HEK293 (cell line): Measurements from ENCODE around the gene APOE.

Experiments used
- CTCF ChIP-seq: fragments of 450-650 bp; formaldehyde crosslinking; IDR thresholded peaks from 2 replicates; pipeline ENCODE4 v1.5.1; 2016; ENCODE audit warnings: missing biosample characterization, missing genetic modification characterization
- TCF7L2 ChIP-seq: IDR thresholded peaks from 2 replicates; pipeline ENCODE4 v1.6.1; 2011; ENCODE audit warnings: low read depth, mild to moderate bottlenecking, inconsistent platforms, low read length, moderate library complexity, borderline replicate concordance
- ZBTB7A ChIP-seq: fragments of 450-650 bp; formaldehyde crosslinking; IDR thresholded peaks from 2 replicates; pipeline ENCODE4 v1.5.1; 2016; ENCODE audit warnings: low read depth, missing biosample characterization, missing genetic modification characterization
- ZNF112 ChIP-seq: fragments of 450-650 bp; formaldehyde crosslinking; IDR thresholded peaks from 2 replicates; pipeline ENCODE4 v1.5.0; 2017; ENCODE audit warnings: missing biosample characterization, missing genetic modification characterization
- ZNF133 ChIP-seq: fragments of 450-650 bp; formaldehyde crosslinking; IDR thresholded peaks from 2 replicates; pipeline ENCODE4 v1.5.1; 2016; ENCODE audit warnings: missing biosample characterization, missing genetic modification characterization
- ZNF148 ChIP-seq: fragments of 450-650 bp; formaldehyde crosslinking; IDR thresholded peaks from 2 replicates; pipeline ENCODE4 v1.5.0; 2017; ENCODE audit warnings: missing biosample characterization, missing genetic modification characterization, borderline replicate concordance
- ZNF175 ChIP-seq: fragments of 450-650 bp; formaldehyde crosslinking; IDR thresholded peaks from 2 replicates; pipeline ENCODE4 v1.5.1; 2016; ENCODE audit warnings: missing biosample characterization, missing genetic modification characterization
- ZNF24 ChIP-seq: fragments of 450-650 bp; formaldehyde crosslinking; IDR thresholded peaks from 2 replicates; pipeline ENCODE4 v1.5.1; 2016; ENCODE audit warnings: missing biosample characterization, missing genetic modification characterization
- ZNF391 ChIP-seq: fragments of 450-650 bp; formaldehyde crosslinking; IDR thresholded peaks from 2 replicates; pipeline ENCODE4 v1.5.1; 2016; ENCODE audit warnings: low read depth, missing biosample characterization, missing genetic modification characterization, borderline replicate concordance
- ZNF433 ChIP-seq: fragments of 450-650 bp; formaldehyde crosslinking; IDR thresholded peaks from 2 replicates; pipeline ENCODE4 v1.5.1; 2016; ENCODE audit warnings: missing biosample characterization, missing genetic modification characterization, low read depth
- ZNF48 ChIP-seq: fragments of 450-650 bp; formaldehyde crosslinking; IDR thresholded peaks from 2 replicates; pipeline ENCODE4 v1.5.1; 2016; ENCODE audit warnings: missing biosample characterization, missing genetic modification characterization
- ZNF707 ChIP-seq: fragments of 450-650 bp; formaldehyde crosslinking; IDR thresholded peaks from 2 replicates; pipeline ENCODE4 v1.5.1; 2016; ENCODE audit warnings: missing biosample characterization, missing genetic modification characterization

GRCh38 chr19:44927746-44928145 lies 22.1 kb downstream of the APOE start:
- no peak for TF ChIP-seq CTCF (tag by site-specific recombination)
- no peak for TF ChIP-seq ZNF175 (tag by site-specific recombination)
- TF ChIP-seq ZNF707 (tag by site-specific recombination), result no peak
- TF ChIP-seq TCF7L2, result no peak
- TF ChIP-seq ZBTB7A (tag by site-specific recombination), result no peak
- no peak for TF ChIP-seq ZNF433 (tag by site-specific recombination)
- no peak for TF ChIP-seq ZNF24 (tag by site-specific recombination)
- no peak for TF ChIP-seq ZNF112 (tag by site-specific recombination)
- no peak for TF ChIP-seq ZNF148 (tag by site-specific recombination)
- TF ChIP-seq ZNF133 (tag by site-specific recombination), result no peak
- no peak for TF ChIP-seq ZNF391 (tag by site-specific recombination)
- no peak for TF ChIP-seq ZNF48 (tag by site-specific recombination)
